Kidney epithelial cell (primary cell): ENCODE results near the gene TRMT61B. TPM values are rescaled to one million over a fixed set of nuclear protein-coding genes. Genes with fewer than 3 reads are reported as not detected.

ENCODE experiments used
- DNase-seq: peaks from one replicate; pipeline ENCODE4 v3.0.0-alpha.2; 2010; ENCODE audit warnings: low read depth
- H3K27me3 ChIP-seq: 2 replicates; pipeline ENCODE4 v1.6.0; 2011; ENCODE audit warnings: low read length; ENCODE audit not compliant: control insufficient read depth, insufficient read depth
- H3K36me3 ChIP-seq: 2 replicates; pipeline ENCODE4 v1.5.1; 2011; ENCODE audit warnings: low read length; ENCODE audit not compliant: control insufficient read depth, insufficient read depth
- H3K4me3 ChIP-seq: 2 replicates; pipeline ENCODE4 v1.5.1; 2011; ENCODE audit warnings: low read depth, mild to moderate bottlenecking, control low read depth, low read length
- CTCF ChIP-seq: IDR thresholded peaks from 2 replicates; pipeline ENCODE4 v1.5.1; 2011; ENCODE audit warnings: mild to moderate bottlenecking, moderate library complexity, low read length, control low read depth, inconsistent platforms; ENCODE audit not compliant: insufficient read depth, poor library complexity, severe bottlenecking
- total RNA-seq: library from RNA; depleted of rRNA; stranded (reverse); fragments of >200 nt; gene quantifications from 2 replicates; pipeline ENCODE4 v1.2.3, GENCODE V29; 2015

TRMT61B gene
- total RNA-seq, 1 donor from 2014 or later = 9.9 TPM

DNA sequence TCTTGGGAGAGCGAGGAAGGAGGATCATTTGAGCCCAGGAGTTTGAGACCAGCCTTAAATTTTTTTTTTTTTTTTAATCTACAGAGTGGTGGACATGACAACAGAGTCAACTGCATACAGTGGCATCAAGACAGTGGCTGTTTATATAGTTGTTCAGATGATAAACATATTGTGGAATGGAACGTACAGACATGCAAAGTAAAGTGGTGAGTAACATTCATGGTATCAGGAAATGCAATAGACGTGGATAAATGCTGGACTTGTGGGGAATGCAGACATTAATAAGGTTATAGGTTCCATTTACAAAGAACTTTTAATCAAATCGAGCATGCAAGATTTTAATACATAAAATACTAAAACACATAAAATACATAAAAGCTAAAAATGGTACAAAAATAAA is 36.3 kb upstream of the TRMT61B start:
- no peak for DNase-seq
- Histone ChIP-seq H3K4me3 (no peak overlapping the region), H3K36me3 (no peaks in the 10 kb centered on the region), H3K27me3 (no peaks in the 10 kb centered on the region)
- TF ChIP-seq CTCF = no peak

DNA sequence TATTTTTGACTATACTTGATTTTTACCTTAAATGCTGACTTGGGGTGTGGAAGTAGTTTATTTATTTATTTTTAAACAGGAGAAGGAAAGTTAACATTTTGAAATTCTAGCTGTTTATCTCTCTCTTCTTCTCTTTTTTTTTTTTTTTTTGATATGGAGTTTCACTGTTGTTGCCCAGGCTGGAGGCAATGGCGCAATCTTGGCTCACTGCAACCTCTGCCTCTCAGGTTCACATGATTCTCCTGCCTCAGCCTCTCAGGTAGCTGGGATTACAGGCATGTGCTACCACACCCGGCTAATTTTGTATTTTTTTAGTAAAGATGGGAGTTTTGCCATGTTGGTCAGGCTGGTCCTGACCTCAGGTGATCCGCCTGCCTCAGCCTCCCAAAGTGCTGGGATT is 35.4 kb upstream of the TRMT61B start:
- no peak for TF ChIP-seq CTCF
- H3K4me3 ChIP-seq = no peak overlapping the region
- H3K27me3 ChIP-seq = no peaks in the 10 kb centered on the region
- DNase-seq = no peak
- H3K36me3 ChIP-seq = no peaks in the 10 kb centered on the region

GRCh38 chr2:28904802-28905457 is 34.8 kb upstream of the TRMT61B start:
- H3K4me3 ChIP-seq = no peak overlapping the region
- no peaks in the 10 kb centered on the region for H3K36me3 ChIP-seq
- peak; percentile 49 for DNase-seq
- TF ChIP-seq CTCF = no peak
- H3K27me3 ChIP-seq = no peaks in the 10 kb centered on the region

- Histone ChIP-seq H3K27me3 (no peaks in the 10 kb centered on the region), H3K36me3 (no peaks in the 10 kb centered on the region), H3K4me3 (no peak overlapping the region)
- no peak for TF ChIP-seq CTCF
- DNase-seq = peak; percentile 53
Measured at GRCh38 chr2:28904295-28904694, 34.2 kb upstream of the TRMT61B start.

DNA sequence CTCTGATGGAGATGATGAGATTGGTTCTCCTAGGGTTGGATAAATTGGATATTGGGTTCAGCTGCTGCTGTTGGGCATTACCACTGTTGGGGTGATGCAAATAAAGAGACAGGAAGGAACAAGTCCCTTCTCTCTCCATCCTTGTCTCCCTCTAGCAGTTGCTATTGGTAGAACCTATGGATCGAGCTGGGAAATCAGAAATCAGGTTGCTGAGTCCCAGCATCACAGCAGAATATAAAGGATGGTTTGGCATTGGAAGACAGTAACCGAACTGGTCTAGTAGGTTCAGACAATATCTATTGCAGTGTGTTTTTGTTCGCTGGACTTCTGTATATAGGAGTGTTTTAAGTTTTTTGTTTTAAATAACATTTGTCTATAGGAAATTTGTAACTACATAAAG is 32.5 kb upstream of the TRMT61B start:
- H3K36me3 ChIP-seq = no peaks in the 10 kb centered on the region
- H3K27me3 ChIP-seq = no peaks in the 10 kb centered on the region
- no peak for DNase-seq
- no peak overlapping the region for H3K4me3 ChIP-seq
- TF ChIP-seq CTCF = no peak

DNA sequence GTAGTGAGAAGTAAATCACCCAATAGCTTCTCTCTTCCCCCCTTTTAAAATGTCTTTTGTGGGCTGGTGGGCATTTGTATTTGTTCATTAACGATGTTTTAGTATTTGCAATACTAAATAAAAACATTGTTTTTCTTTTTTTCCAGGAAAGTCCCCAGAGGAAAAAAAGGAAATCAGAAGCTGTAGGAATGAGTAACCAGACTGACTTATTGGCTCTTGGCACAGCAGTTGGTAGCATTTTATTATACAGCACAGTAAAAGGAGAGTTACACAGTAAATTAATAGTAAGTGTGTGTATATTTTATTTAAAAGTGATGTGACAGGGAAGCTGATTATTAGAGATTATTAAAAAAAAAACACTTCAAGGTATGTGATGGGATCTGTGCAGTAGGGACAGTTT is 31.7 kb upstream of the TRMT61B start:
- no peak for TF ChIP-seq CTCF

More for the DNA sequence above, 31.7 kb upstream of the TRMT61B start:
- Histone ChIP-seq H3K4me3 (no peak overlapping the region), H3K27me3 (no peaks in the 10 kb centered on the region), H3K36me3 (no peaks in the 10 kb centered on the region)
- no peak for DNase-seq
